GM23338 (cell line): ENCODE measurements around the gene DIDO1.

Experiments used
- CTCF ChIP-seq, 2 experiments: fragments of 200-600 bp in 1 of 2; sonication (generic) in 1 of 2; conservative IDR thresholded peaks; 2 replicates each; pipeline versions ENCODE4 v1.5.1 to v1.6.1; 2016 to 2017; ENCODE audit warnings: antibody characterized with exemption in 2 of 2, low read depth in 2 of 2, mild to moderate bottlenecking in 2 of 2, moderate library complexity in 1 of 2
- EZH2 ChIP-seq: fragments of 200-600 bp; sonication (generic); IDR thresholded peaks from one replicate; pipeline ENCODE4 v1.8.0; 2017; ENCODE audit warnings: antibody characterized with exemption, mild to moderate bottlenecking, low read depth; ENCODE audit not compliant: unreplicated experiment
- POLR2AphosphoS5 ChIP-seq: IDR thresholded peaks from 2 replicates; pipeline ENCODE4 v1.6.1; 2016; ENCODE audit warnings: antibody characterized with exemption, low read depth

GRCh38 chr20:62830821-62831220 is 95.5 kb downstream of the DIDO1 start:
- TF ChIP-seq CTCF (conservative IDR thresholded peaks at IDR 0.05; ENCODE audit: low read depth in 2 of 2) (no peak), EZH2 (no peak), POLR2AphosphoS5 (no peak)
